IMR-90 (cell line): ENCODE data around the gene PRSS2. TPM values are rescaled to one million over a fixed set of nuclear protein-coding genes. Genes with fewer than 3 reads are reported as not detected.

Experiments used
- ATAC-seq: fragments of 200-7000 bp; cut with Tn5 transposase; 2 replicates; pipeline ENCODE4 v1.9.1; 2020; ENCODE audit warnings: low read depth, mild to moderate bottlenecking, moderate library complexity
- BruUV-seq: library from RNA; stranded (reverse); fragments of 400-500 nt; replicated peaks from 2 replicates; lab custom pipeline; 2021; lab: Mats Ljungman, UMichigan
- CTCF ChIA-PET: fragments of 300-600 bp; formaldehyde crosslinking; extraction: SDS; loops from one replicate; lab custom pipeline; 2021; ENCODE audit warnings: antibody characterized with exemption; lab: Yijun Ruan, JAX
- POLR2A ChIA-PET: fragments of 300-600 bp; sonication (Branson Sonifier 250); formaldehyde crosslinking; loops from one replicate; lab custom pipeline; 2022; ENCODE audit warnings: antibody characterized with exemption; ENCODE audit not compliant: unreplicated experiment; lab: Charles Lee
- DNase-seq: peaks from one replicate; pipeline ENCODE4 v3.0.0; 2013
- H2AFZ ChIP-seq: replicated peaks from 2 replicates; pipeline ENCODE3; 2013; ENCODE audit warnings: low read length, mild to moderate bottlenecking; ENCODE audit not compliant: poor library complexity
- H2AK5ac ChIP-seq: 2 replicates; pipeline ENCODE4 v1.6.1; 2013; ENCODE audit warnings: low read depth, low read length, inconsistent platforms
- H2AK9ac ChIP-seq: replicated peaks from 2 replicates; pipeline ENCODE3; 2013; ENCODE audit warnings: mild to moderate bottlenecking, low read depth, low read length, moderate library complexity; ENCODE audit not compliant: poor library complexity
- H2BK120ac ChIP-seq: 2 replicates; pipeline ENCODE4 v1.6.1; 2013; ENCODE audit warnings: low read depth, low read length, inconsistent platforms
- H2BK15ac ChIP-seq: 3 replicates; pipeline ENCODE4 v1.6.1; 2013; ENCODE audit warnings: low read depth, low read length, inconsistent platforms
- H2BK20ac ChIP-seq: 2 replicates; pipeline ENCODE4 v1.6.1; 2013; ENCODE audit warnings: low read depth, mild to moderate bottlenecking, inconsistent platforms, low read length, moderate library complexity
- H2BK5ac ChIP-seq: 2 replicates; pipeline ENCODE4 v1.6.1; 2013; ENCODE audit warnings: mild to moderate bottlenecking, low read depth, low read length, inconsistent platforms; ENCODE audit not compliant: poor library complexity, severe bottlenecking
- H3K14ac ChIP-seq: replicated peaks from 2 replicates; pipeline ENCODE4 v1.6.1; 2013; ENCODE audit warnings: low read depth, low read length, inconsistent platforms
- H3K18ac ChIP-seq: 2 replicates; pipeline ENCODE4 v1.6.1; 2013; ENCODE audit warnings: low read depth, low read length, control low read depth
- H3K23ac ChIP-seq: 2 replicates; pipeline ENCODE4 v1.6.1; 2013; ENCODE audit warnings: low read depth, low read length, inconsistent platforms
- H3K27ac ChIP-seq: 2 replicates; pipeline ENCODE4 v1.5.1; 2013; ENCODE audit warnings: mild to moderate bottlenecking, control low read depth, low read length; ENCODE audit not compliant: insufficient read depth
- H3K27me3 ChIP-seq: 2 replicates; pipeline ENCODE4 v1.6.1; 2013; ENCODE audit warnings: low read length; ENCODE audit not compliant: control insufficient read depth, insufficient read depth
- H3K36me3 ChIP-seq: 2 replicates; pipeline ENCODE4 v1.6.1; 2013; ENCODE audit warnings: low read length, mixed read lengths; ENCODE audit not compliant: control insufficient read depth, insufficient read depth
- H3K4ac ChIP-seq: 2 replicates; pipeline ENCODE4 v1.6.1; 2013; ENCODE audit warnings: low read depth, low read length, inconsistent platforms
- H3K4me1 ChIP-seq: 2 replicates; pipeline ENCODE4 v1.6.1; 2013; ENCODE audit warnings: low read length, mixed read lengths; ENCODE audit not compliant: control insufficient read depth, insufficient read depth
- H3K4me2 ChIP-seq: 2 replicates; pipeline ENCODE4 v1.6.1; 2013; ENCODE audit warnings: low read depth, mild to moderate bottlenecking, control low read depth, low read length, moderate library complexity
- H3K4me3 ChIP-seq: 2 replicates; pipeline ENCODE4 v1.5.1; 2013; ENCODE audit warnings: low read depth, mild to moderate bottlenecking, control low read depth, low read length, moderate library complexity; ENCODE audit not compliant: insufficient read depth
- H3K56ac ChIP-seq: 2 replicates; pipeline ENCODE4 v1.6.1; 2013; ENCODE audit warnings: low read length, inconsistent platforms; ENCODE audit not compliant: insufficient read depth; ENCODE audit errors: extremely low read depth
- H3K79me1 ChIP-seq, 2 experiments: 2 replicates each; pipeline ENCODE4 v1.6.1; 2013; ENCODE audit warnings: low read length in 2 of 2, inconsistent platforms in 1 of 2, low read depth in 1 of 2
- H3K9ac ChIP-seq: 2 replicates; pipeline ENCODE4 v1.6.1; 2013; ENCODE audit warnings: low read depth, low read length, control low read depth
- H3K9me1 ChIP-seq: 2 replicates; pipeline ENCODE4 v1.6.1; 2013; ENCODE audit warnings: low read length, inconsistent platforms; ENCODE audit not compliant: insufficient read depth
- H3K9me3 ChIP-seq: 2 replicates; pipeline ENCODE4 v1.6.1; 2013; ENCODE audit warnings: low read length; ENCODE audit not compliant: control insufficient read depth, insufficient read depth
- H4K20me1 ChIP-seq: 2 replicates; pipeline ENCODE4 v1.6.1; 2013; ENCODE audit warnings: low read length, inconsistent platforms; ENCODE audit not compliant: insufficient read depth
- H4K5ac ChIP-seq: 2 replicates; pipeline ENCODE4 v1.6.1; 2013; ENCODE audit warnings: mild to moderate bottlenecking, low read depth, low read length, control low read depth
- H4K8ac ChIP-seq, 2 experiments: 2 replicates each; pipeline ENCODE4 v1.6.1; 2013; ENCODE audit warnings: low read depth in 2 of 2, low read length in 2 of 2, control low read depth in 1 of 2, inconsistent platforms in 1 of 2
- H4K91ac ChIP-seq: 2 replicates; pipeline ENCODE4 v1.6.1; 2013; ENCODE audit warnings: low read depth, low read length, inconsistent platforms; ENCODE audit not compliant: insufficient read depth
- CHD1 ChIP-seq: IDR thresholded peaks from 2 replicates; pipeline ENCODE4 v1.6.1; 2012; ENCODE audit warnings: low read depth, low read length, improper control_type of control experiment
- FOS ChIP-seq: fragments of 150-350 bp; IDR thresholded peaks from 2 replicates; pipeline ENCODE4 v1.6.1; 2016; ENCODE audit warnings: low read depth, low read length
- MAFK ChIP-seq: IDR thresholded peaks from 2 replicates; pipeline ENCODE4 v1.6.1; 2012; ENCODE audit warnings: low read depth, low read length, improper control_type of control experiment
- MXI1 ChIP-seq: IDR thresholded peaks from 2 replicates; pipeline ENCODE4 v1.6.1; 2012; ENCODE audit warnings: low read depth, mild to moderate bottlenecking, low read length, moderate library complexity, borderline replicate concordance
- WGBS, 2 experiments: methylation state at CpG; one replicate each; pipeline versions ENCODE4 v1.1.5 to v1.1.7; 2013; ENCODE audit warnings: missing lambda C conversion rate in 2 of 2; ENCODE audit not compliant: insufficient read length in 1 of 2; ENCODE audit errors: extremely low coverage in 2 of 2; 5-methylcytosine and 5-hydroxymethylcytosine counted together
- dilution Hi-C: fragments of 300-500 bp; cut with HindIII; formaldehyde crosslinking; loops from one replicate; pipeline ENCODE4 v1.14.3; 2018; ENCODE audit warnings: low sequenced_read_pairs; ENCODE audit not compliant: unreplicated experiment
- in situ Hi-C: fragments of 300-500 bp; cut with MboI; formaldehyde crosslinking; loops from 3 replicates; pipeline ENCODE4 v1.14.3; 2019; ENCODE audit warnings: low sequenced_read_pairs, inconsistent platforms, mixed read lengths
- intact Hi-C: fragments of 100-400 bp; cut with micrococcal nuclease; formaldehyde crosslinking; loops from 2 replicates; pipeline ENCODE4 v1.10.0; 2022
- polyA plus RNA-seq, 3 experiments: library from polyadenylated mRNA; depleted of rRNA; stranded (reverse); fragments of >200 nt; gene quantifications; 2 replicates each; pipeline ENCODE4 v1.2.3, GENCODE V29; 2012; ENCODE audit warnings: low replicate concordance in 1 of 3
- total RNA-seq: library from RNA; depleted of rRNA; stranded (reverse); fragments of >200 nt; gene quantifications from 2 replicates; pipeline ENCODE4 v1.2.3, GENCODE V29; 2012

Gene PRSS2
- total and polyA plus RNA-seq, 2 of the 4 experiments (the other 2 are of a cell fraction), result not detected

DNA sequence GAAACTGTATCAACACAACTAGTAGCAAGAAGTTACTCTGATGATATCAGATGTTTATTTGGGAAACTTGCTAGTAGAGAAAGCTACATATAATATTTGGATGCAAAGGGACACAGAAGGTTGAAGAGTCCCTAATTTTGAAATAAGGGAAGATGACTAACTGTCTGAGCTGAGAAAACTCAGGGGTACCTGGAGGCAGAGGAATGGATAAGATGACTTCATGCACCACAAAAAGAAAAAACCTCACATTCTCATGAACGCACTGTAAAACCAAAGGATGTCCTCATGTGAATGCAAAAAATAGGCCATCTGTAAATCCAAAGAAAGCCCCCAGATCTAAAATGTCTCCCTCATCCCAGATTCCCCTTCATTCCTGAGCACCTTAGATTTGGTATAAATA is 29.3 kb downstream of the PRSS2 start:
- Histone ChIP-seq H3K23ac (no peak overlapping the region), H3K18ac (no peak overlapping the region), H2BK15ac (no peak overlapping the region), H2AK5ac (no peak overlapping the region), H4K8ac (no peak overlapping the region), H3K36me3 (no peaks in the 10 kb centered on the region), H2AK9ac (no peak overlapping the region), H3K27me3 (peaks cover 59% of the 10 kb centered on the region), H3K4me3 (no peak overlapping the region), H3K9me3 (no peaks in the 10 kb centered on the region), H2BK120ac (no peak overlapping the region), H3K9me1 (no peaks in the 10 kb centered on the region), H4K5ac (no peak overlapping the region), H3K79me1 (no peaks in the 10 kb centered on the region), H4K91ac (no peak overlapping the region), H4K20me1 (no peaks in the 10 kb centered on the region), H3K4me1 (no peaks in the 10 kb centered on the region), H2BK20ac (no peak overlapping the region), H3K56ac (no peak overlapping the region), H3K4me2 (no peak overlapping the region), H2BK5ac (no peak overlapping the region), H3K14ac (no peak overlapping the region), H3K9ac (no peak overlapping the region), H3K27ac (no peak overlapping the region), H2AFZ (no peak overlapping the region), H3K4ac (no peak overlapping the region)
- dilution Hi-C loops, result no loop called here
- ATAC-seq (no peak), DNase-seq (no peak)
- ChIA-PET CTCF (interaction anchor here (1.6 to 1.7 kb wide), 2 partner anchors 11 to 17 kb away, joined by 6 to 7 read pairs; no protein-coding TSS in a partner anchor), POLR2A (no interaction called here)
- no TSS peak for BruUV-seq
- no peak for TF ChIP-seq FOS
- TF ChIP-seq CHD1, result no peak
- no peak for TF ChIP-seq MAFK
- no peak for TF ChIP-seq MXI1
- WGBS, 2 experiments, result no CpG with 5 or more reads among the region's 1 CpG
- intact Hi-C loops, result no loop called here
- in situ Hi-C loops, result no loop called here
